ENCODE data around the gene LRMDA.

The LRMDA gene

DNA sequence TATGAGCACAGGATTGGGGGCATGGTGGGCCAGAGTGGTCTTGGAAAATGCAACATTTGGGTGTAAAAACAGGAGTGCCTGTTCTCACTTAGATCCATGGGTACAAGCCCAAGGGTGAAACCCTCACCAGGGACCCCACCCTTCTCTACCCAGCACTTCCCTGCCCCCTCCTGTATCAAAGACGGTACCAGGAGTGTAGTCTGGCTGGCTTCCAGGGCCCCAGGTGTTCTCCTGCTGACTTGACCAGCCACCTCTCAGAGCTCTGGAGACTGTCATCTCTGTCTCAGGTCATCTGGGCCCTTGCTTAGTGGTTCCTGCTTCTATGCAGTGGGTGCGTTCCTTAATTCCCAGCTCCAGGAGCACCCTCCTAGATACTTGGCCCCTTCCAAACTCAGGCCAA, 447.2 kb downstream of the LRMDA start:
- Histone ChIP-seq H3K27me3 (ENCODE audit: low read depth, low read length) (no peaks in the 10 kb centered on the region), H2AFZ (ENCODE audit: low read depth, low read length) (no peak overlapping the region), H3K4me2 (ENCODE audit: low read length) (no peak overlapping the region), H3K36me3 (replicated peaks; ENCODE audit: low read depth, low read length) (no peaks in the 10 kb centered on the region), H3K79me2 (ENCODE audit: low read length) (no peaks in the 10 kb centered on the region), H4K20me1 (ENCODE audit: insufficient read depth, low read length) (no peaks in the 10 kb centered on the region), H3K4me3 (ENCODE audit: low read length) (no peak overlapping the region), H3K9me3 (ENCODE audit: insufficient read depth, low read length) (no peaks in the 10 kb centered on the region), H3K9ac (ENCODE audit: low read length) (no peak overlapping the region), H3K4me1 (ENCODE audit: low read length) (no peaks in the 10 kb centered on the region), H3K27ac (ENCODE audit: low read length) (no peak overlapping the region)
- TF ChIP-seq EZH2phosphoT487 (IDR thresholded peaks at IDR 0.05; ENCODE audit: low read depth): no peak
- TF ChIP-seq, protein P1, sequence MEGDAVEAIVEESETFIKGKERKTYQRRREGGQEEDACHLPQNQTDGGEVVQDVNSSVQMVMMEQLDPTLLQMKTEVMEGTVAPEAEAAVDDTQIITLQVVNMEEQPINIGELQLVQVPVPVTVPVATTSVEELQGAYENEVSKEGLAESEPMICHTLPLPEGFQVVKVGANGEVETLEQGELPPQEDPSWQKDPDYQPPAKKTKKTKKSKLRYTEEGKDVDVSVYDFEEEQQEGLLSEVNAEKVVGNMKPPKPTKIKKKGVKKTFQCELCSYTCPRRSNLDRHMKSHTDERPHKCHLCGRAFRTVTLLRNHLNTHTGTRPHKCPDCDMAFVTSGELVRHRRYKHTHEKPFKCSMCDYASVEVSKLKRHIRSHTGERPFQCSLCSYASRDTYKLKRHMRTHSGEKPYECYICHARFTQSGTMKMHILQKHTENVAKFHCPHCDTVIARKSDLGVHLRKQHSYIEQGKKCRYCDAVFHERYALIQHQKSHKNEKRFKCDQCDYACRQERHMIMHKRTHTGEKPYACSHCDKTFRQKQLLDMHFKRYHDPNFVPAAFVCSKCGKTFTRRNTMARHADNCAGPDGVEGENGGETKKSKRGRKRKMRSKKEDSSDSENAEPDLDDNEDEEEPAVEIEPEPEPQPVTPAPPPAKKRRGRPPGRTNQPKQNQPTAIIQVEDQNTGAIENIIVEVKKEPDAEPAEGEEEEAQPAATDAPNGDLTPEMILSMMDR (IDR thresholded peaks at IDR 0.05; ENCODE audit: low read depth, low read length): no peak

DNA sequence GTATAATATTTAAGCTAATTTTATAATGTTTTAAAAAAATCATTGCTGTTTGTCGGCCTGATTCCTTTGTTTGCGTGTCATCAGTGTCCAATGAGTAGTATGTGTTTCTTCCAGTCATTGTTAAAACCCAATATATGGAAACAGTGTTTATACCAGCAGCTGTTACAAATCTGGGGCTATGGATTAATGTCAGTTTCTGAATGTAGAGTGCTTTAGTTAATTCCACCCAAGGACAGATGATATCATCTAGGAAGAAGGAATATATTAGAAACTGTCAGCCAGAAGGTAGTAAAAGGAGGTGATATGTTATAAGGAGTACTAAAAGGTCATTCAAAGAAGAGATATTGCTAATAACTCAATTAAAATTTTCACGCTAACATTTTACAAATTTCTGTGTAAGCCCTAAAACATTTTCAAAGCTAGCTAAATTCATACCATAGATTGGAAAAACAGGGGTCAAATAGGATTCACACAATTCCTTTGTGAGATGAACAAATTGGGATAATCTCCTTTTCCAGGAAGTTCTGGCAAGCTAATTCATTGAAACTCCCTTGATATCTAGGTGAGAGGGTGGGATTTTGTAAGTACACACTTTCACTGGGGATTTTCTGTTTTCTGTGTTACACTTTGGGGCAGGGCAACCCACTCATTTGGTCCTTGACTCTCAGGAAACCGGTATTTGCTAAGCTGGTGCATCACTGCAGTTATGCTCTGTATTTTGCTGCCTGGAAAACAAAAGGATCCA, 448.8 kb downstream of the LRMDA start:
- no peaks in the 10 kb centered on the region for H3K4me1 ChIP-seq (ENCODE audit: low read length)
- no peak overlapping the region for H3K4me2 ChIP-seq (ENCODE audit: low read length)
- no peak overlapping the region for H2AFZ ChIP-seq (ENCODE audit: low read depth, low read length)
- H3K36me3 ChIP-seq (replicated peaks; ENCODE audit: low read depth, low read length): no peaks in the 10 kb centered on the region
- no peaks in the 10 kb centered on the region for H3K27me3 ChIP-seq (ENCODE audit: low read depth, low read length)
- no peak overlapping the region for H3K27ac ChIP-seq (ENCODE audit: low read length)
- H4K20me1 ChIP-seq (ENCODE audit: insufficient read depth, low read length): no peaks in the 10 kb centered on the region
- no peak overlapping the region for H3K9ac ChIP-seq (ENCODE audit: low read length)
- TF ChIP-seq EZH2phosphoT487 (IDR thresholded peaks at IDR 0.05; ENCODE audit: low read depth): no peak
- TF ChIP-seq, protein P1 (IDR thresholded peaks at IDR 0.05; ENCODE audit: low read depth, low read length): no peak
- no peaks in the 10 kb centered on the region for H3K79me2 ChIP-seq (ENCODE audit: low read length)
- H3K9me3 ChIP-seq (ENCODE audit: insufficient read depth, low read length): no peaks in the 10 kb centered on the region
- no peak overlapping the region for H3K4me3 ChIP-seq (ENCODE audit: low read length)

DNA sequence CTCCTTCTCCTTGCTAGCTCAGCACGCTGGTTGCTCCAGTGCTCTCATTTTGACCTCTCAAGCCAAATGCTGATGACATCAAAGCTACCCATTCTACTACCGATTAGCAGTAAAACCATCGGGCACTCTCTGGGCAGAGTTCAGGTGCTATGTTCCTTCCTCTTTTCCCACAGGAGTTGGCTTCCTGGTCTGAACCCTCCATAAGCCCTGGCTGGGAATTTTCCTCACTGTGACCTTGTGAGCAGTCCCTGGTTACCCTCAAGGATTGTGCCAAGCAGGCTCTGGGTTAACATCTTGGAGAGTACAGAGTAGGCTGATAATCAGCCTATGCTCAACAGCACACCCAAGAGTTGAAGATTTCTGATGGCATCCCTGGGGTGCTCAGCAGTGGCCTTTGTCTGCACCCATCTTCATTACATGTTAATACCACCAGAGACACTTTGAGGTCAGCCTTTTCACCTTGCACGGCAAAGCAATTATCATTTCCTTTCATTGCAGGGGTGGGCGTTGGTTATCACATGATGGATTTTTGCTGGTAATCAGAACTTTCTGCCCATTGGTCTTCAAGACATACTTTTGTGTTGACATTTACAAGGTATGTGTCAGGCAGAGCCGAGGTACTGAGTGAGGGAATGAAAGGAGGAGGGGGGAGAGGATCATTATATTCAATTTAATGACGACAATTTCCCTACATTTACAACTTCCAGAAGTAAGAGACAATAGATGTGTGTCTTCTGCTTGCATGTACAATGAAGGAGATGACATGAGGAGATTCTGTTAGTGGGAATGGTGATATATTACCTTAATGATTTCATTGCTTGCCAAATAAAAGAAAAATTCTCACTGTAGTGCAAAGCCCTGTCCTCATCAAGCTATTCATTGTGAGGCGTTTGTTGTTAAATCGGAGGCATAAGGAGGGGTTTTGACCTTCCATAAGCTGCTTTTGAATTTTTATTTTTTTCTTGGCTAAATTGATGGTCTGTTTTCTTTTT, 452.0 kb downstream of the LRMDA start:
- Histone ChIP-seq H2AFZ (ENCODE audit: low read depth, low read length) (no peak overlapping the region), H3K27me3 (ENCODE audit: low read depth, low read length) (no peaks in the 10 kb centered on the region), H3K79me2 (ENCODE audit: low read length) (no peaks in the 10 kb centered on the region), H3K9ac (ENCODE audit: low read length) (no peak overlapping the region), H3K9me3 (ENCODE audit: insufficient read depth, low read length) (no peaks in the 10 kb centered on the region), H3K4me1 (ENCODE audit: low read length) (no peaks in the 10 kb centered on the region), H3K4me3 (ENCODE audit: low read length) (no peak overlapping the region), H3K27ac (ENCODE audit: low read length) (no peak overlapping the region), H3K36me3 (replicated peaks; ENCODE audit: low read depth, low read length) (no peaks in the 10 kb centered on the region), H3K4me2 (ENCODE audit: low read length) (no peak overlapping the region), H4K20me1 (ENCODE audit: insufficient read depth, low read length) (no peaks in the 10 kb centered on the region)
- no peak for TF ChIP-seq EZH2phosphoT487 (IDR thresholded peaks at IDR 0.05; ENCODE audit: low read depth)
- TF ChIP-seq, protein P1 (IDR thresholded peaks at IDR 0.05; ENCODE audit: low read depth, low read length): no peak

DNA sequence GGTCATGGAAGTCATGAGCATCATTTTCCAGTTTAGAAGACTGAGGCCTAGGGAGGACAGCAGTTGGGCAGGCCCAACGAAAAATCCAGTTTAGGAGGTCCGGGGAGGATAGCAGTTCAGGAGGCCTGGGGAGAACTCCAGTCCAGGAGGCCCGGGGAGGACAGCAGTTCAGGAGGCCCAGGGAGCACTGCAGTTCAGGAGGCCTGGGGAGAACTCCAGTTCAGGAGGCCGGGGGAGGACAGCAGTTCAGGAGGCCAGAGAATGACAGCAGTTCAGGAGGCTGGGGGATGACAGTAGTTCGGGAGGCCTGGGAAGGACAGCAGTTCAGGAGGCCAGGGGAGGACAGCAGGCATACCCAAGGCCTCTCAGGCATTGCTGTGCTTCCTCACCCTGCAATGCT, 453.4 kb downstream of the LRMDA start:
- Histone ChIP-seq H3K27ac (ENCODE audit: low read length) (no peak overlapping the region), H3K36me3 (replicated peaks; ENCODE audit: low read depth, low read length) (no peaks in the 10 kb centered on the region), H3K4me1 (ENCODE audit: low read length) (no peaks in the 10 kb centered on the region), H3K27me3 (ENCODE audit: low read depth, low read length) (no peaks in the 10 kb centered on the region), H3K79me2 (ENCODE audit: low read length) (no peaks in the 10 kb centered on the region), H3K9ac (ENCODE audit: low read length) (no peak overlapping the region), H3K4me2 (ENCODE audit: low read length) (no peak overlapping the region), H2AFZ (ENCODE audit: low read depth, low read length) (no peak overlapping the region), H3K9me3 (ENCODE audit: insufficient read depth, low read length) (no peaks in the 10 kb centered on the region), H3K4me3 (ENCODE audit: low read length) (no peak overlapping the region), H4K20me1 (ENCODE audit: insufficient read depth, low read length) (no peaks in the 10 kb centered on the region)
- TF ChIP-seq EZH2phosphoT487 (IDR thresholded peaks at IDR 0.05; ENCODE audit: low read depth): no peak
- TF ChIP-seq, protein P1 (IDR thresholded peaks at IDR 0.05; ENCODE audit: low read depth, low read length): no peak

Data from OCI-LY3 (cell line).